Amygdala (tissue), 56 donors: ENCODE results near the gene ACTN3.
A peak's percentile ranks its signal among the peaks of the same experiment; 100 is the strongest.
"Not testable (repeated sequence)": the region's sequence is repeated elsewhere in the genome, so short reads cannot be mapped to it uniquely, and the experiment has no call there.

Experiments
- DNase-seq, 56 donors: peaks; one replicate each; lab custom pipeline; 2025; lab: John Stamatoyannopoulos, UW

Gene ACTN3

DNA sequence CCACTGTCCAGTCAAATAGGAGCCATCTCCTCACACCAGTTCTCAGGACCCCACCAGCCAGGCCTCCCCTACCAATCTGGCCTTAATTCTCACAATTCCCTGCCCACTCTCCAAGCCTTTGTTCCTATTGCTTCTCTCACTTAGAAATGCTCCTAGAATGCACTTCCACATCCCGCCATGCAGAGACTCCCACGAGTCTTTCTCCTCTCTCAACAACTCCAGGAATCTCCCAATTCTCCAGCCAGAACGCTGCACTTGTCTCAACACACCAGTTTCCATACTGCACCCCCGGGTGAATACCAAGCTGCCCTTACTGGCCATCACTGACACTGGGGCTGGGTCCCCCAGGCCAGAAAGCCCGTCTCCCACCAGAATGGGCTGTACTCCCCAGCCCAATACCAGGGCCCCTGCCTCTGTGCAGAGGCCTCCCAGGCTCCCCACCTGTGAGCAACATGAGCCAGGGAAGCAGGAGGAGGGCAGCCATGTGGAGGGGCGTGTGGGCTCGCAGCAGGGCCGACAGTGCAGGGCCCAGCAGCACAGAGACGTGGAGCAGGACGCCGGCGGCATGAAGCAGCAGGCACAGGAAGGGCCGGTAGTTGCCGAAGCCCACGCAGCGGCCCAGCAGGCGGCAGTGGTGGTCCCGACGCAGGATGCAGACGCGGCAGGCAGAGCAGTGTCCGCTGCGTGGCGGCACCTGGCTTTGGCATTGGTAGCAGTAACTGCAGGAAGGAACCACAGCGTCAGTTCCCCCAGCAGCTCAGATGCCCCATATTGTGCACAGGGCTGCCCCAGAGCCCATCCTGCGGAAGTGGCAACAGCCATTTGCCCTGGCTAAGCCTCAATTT lies 3.2 kb upstream of the ACTN3 start:
- DNase-seq: peak in 18 of 56 donors; percentile 6 to 50 (median 18)

DNA sequence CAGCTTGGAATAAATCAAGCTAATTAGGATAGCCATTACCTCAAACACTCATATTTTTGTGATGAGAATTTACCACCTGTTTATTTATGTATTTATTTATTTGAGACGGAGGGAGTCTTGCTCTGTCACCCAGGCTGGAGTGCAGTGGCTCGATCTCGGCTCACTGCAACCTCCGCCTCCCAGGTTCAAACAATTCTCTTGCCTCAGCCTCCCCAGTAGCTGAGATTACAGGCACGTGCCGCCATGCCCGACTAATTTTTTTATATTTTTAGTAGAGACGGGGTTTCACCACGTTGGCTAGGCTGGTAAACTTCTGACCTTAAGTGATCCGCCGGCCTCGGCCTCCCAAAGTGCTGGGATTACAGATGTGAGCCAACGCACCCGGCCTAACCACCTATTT lies 1.8 kb upstream of the ACTN3 start:
- DNase-seq: not testable (repeated sequence)

DNA sequence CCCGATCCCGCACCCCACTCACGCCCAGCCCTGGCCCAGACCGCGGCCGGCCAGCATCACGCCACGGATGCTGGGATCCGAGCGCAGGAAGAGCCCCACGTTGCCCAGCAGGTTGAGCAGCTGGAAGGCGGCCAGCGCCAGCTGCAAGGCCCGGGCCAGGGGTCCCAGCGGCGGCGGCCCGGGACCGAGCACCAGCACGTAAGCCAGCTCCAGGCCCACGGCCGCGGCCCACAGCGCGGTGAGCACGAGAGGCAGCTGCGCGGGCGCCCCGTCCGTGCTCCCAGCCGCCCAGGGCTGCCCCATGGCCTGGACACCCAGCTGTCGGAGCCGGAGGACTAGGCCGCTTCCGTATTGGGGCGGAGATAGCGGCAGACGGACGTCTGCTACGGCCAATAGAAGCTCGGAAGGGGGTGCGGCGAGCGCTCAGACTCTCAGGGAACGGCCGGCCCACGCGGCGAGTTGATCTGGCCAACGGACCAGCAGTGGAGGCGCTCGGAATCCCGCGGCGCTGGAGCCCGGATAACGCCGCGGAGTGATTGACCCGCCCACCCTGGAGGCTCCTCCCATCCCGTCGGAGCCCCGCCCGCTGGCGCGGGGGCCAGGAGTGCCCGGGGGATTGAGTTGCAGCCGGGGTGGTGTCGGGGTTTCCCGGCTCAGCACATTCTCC lies 869 bp upstream of the ACTN3 start, which contains the start of gene ZDHHC24:
TSS of gene ZDHHC24 (minus strand) at position 348 of the 667 bp plus-strand sequence. CDS start at position 303, 45 bp downstream.
- DNase-seq: peak; percentile 54 to 98 (median 92)

DNA sequence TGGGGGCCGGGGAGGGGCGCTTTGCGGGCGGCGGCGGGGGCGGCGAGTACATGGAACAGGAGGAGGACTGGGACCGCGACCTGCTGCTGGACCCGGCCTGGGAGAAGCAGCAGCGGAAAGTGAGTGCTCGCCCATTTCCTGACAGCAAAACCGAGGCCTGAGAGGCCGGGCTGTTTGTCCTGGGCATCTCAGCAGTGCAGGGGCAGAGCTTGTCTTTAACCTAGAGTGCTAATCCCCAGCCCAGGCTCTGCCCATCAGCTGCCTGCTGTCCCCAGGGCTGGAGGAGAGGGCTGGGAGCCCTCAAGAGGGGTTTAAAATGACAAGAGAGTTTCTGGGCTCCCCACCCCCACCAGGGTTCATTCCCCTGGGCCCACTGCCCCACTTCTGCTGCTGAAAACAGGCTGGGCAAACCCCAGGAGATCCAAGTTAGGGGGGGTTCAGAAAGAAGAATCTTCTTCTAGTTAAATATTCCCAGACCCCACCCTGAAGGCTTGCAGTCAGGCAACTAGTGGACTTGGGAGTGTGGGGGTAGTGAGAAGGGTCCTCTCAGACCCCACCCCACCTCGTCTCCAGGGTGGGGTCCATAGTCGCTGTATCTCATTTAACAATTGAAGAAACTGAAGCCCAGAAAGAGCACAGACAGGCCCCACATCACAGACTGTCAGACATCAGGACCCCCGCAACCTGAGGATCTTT lies 411 bp downstream of the ACTN3 start:
- no peak for DNase-seq

DNA sequence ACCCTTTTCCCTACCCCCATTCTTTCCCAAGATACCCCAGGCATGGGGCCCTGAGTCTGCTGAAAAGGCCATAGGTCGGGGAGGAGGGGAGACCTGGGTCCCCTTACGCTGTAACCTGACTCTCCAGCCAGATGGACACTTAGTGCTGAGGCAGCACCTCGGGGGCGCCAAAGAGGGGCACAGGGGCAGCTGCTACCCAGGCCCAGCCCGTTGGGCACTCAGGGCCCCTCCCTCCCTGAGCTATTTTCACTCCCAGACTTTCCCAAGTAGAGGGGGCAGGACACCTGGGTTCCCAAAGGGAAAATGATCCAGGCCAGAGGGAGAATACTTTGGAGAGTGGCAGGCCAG lies 933 bp downstream of the ACTN3 start:
- DNase-seq: no peak

DNA sequence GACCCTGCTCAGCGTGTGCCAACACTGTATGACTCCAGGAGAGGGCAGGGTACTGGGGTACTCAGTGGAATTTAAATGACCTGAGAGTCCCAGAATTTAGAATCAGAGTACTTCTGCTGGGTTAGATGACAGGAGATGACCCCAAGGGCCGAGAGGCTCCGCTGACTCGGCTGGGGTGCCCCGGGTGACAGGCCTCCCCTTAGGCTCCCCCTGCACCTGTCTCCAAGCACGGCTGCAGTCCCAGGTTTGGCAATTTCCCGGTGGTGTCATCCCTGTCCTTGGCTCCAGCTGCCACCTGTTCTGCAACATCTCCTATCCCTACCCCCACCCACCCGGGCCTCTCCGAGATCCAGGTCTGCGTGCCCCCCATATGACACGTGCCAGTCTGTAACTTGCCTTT lies 1.3 kb downstream of the ACTN3 start:
- no peak for DNase-seq

DNA sequence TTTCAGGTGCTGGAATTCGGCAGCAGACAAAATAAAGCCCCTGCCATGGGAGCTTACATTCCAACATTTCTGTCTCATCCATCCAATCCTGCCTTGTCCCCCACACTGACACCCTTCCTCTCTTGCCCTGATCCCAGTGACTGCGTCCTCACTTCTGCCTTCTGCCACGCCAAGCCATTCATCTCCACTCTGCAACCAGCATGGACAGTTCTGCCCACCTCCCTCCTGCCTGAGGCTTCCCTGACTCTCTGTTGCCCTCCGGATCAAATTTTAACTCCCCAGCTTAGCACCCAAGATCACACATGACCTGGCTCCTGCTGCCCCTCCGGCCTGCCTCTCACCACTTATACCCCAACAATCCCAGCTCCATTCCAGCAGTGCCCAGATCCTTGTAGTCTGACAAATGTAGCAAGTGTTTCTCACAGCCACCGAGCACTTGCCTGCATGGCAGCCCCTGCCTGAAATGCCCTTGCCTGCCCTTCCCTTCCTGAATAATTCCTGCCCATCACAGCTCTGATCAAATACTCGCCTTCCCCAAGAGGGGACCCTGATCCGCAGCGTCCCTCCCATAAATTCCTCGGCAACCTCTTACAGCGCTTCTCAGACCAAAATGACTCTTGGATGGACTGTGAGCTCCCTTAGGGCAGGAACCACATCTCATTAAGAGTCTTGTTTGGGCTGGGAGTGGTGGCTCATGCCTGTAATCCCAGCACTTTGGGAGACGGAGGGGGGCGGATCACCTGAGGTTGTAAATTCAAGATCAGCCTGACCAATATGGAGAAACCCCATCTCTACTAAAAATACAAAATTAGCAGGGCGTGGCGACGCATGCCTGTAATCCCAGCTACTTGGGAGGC lies 2.3 kb downstream of the ACTN3 start:
- no peak for DNase-seq

DNA sequence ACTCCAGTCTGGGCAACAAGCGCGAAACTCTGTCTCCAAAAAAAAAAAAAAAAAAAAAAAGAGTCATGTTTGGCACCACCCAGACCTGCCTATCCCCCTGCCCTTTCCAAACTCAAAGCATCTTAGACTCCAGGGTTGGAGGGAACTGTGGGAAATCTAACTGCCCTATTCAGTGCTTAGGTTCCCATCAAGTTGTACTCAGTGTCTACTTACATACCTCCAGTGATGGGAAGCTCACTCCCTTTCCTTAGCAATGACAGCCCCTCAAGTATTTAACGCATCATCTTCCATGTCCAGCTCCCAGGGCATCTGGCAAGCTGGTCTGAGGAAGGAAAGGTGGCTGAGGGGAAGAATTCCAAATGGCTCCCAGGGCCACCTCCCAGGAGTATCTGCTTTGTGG lies 3.0 kb downstream of the ACTN3 start:
- DNase-seq: no peak

DNA sequence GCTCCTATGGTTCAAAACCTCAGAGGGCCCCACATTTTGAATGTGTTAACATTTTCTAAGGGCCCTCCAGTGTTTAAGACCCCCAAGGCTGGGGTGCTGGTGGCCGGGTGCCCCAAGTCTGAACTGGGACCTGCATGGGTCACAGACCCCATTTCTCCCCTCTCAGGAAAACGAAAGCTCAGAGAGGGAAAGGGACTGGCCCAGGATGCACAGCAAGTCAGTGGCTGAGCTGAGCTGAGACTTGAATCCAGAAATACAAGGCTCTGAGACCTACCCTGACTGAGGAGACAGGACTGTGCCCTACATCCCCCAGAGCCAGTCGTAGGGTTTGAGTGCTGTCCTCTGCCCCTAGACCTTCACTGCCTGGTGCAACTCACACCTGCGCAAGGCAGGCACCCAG lies 4.2 kb downstream of the ACTN3 start:
- no peak for DNase-seq

DNA sequence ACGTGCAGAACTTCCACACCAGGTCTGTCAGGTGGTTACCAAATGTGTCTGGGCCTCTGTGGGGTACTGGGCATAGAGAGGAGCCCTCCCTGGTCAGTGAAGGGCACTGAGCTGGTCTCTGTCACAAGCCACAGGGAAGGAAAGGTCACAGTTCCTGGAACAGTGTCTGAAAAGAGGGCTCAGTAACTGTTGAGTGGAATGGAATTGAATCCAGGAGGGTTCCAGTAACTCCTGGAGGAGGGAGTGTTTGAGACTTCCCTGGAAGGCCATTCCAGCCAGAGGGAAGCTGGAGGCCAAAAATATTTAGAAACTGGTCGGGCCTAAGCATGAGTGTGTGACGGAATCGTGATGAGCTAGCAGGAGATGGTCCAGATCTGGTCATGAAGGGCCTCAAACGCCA lies 7.9 kb downstream of the ACTN3 start:
- DNase-seq: no peak

DNA sequence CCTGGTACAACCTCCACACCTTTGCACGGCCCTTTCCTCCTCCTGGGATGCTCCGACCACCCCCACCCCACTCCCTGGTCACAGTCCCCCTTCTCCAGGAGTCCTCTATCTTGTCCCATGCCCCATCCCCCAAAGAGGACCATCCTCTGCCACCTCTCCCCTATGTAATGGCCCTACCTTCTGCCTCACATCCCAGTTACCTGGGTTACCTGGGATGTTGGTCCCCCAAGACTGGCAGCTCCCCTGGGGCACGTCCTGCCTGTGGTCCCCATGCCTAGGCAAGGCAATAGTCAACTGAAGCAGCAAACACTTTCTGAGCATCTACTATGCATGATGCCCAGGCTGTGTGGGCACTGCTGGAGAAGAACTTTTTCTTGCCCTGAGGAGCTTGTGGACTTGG lies 8.7 kb downstream of the ACTN3 start:
- no peak for DNase-seq

DNA sequence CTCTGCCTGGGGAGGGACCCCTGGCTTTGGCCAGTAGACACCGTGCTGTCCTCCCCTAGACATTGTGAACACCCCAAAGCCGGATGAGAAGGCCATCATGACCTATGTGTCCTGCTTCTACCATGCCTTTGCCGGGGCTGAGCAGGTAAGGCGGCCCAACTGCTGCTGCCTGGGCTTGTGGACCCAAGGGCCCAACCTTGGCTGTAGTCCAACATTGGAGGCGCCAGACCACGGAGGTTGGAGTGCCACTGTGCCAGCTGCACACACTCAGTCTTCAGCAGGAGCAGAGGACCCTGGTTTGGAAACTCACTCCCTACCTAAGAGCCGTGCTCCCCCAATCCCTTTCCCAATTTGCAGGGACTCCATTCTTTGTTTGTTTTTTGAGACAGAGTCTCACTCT lies 9.4 kb downstream of the ACTN3 start:
- no peak for DNase-seq

DNA sequence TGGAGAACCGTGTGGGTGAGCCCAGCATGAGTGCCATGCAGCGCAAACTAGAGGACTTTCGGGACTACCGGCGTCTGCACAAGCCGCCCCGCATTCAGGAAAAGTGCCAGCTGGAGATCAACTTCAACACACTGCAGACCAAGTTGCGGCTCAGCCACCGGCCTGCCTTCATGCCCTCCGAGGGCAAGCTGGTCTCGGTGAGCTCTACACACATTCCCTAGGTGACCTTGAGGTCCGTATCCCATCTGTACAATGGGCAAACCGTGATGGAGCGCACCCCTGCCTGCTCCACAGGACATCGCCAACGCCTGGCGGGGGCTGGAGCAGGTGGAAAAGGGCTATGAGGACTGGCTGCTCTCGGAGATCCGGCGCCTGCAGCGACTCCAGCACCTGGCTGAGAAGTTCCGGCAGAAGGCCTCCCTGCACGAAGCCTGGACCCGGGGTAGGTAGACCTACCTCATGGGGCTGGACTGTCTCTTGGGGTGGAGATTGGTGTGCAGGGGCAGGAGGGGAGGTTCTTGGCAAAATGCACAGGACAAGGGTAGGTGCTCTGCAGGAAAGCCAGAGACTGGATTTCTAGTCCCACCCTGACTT lies 11.1 kb downstream of the ACTN3 start:
- no peak for DNase-seq

DNA sequence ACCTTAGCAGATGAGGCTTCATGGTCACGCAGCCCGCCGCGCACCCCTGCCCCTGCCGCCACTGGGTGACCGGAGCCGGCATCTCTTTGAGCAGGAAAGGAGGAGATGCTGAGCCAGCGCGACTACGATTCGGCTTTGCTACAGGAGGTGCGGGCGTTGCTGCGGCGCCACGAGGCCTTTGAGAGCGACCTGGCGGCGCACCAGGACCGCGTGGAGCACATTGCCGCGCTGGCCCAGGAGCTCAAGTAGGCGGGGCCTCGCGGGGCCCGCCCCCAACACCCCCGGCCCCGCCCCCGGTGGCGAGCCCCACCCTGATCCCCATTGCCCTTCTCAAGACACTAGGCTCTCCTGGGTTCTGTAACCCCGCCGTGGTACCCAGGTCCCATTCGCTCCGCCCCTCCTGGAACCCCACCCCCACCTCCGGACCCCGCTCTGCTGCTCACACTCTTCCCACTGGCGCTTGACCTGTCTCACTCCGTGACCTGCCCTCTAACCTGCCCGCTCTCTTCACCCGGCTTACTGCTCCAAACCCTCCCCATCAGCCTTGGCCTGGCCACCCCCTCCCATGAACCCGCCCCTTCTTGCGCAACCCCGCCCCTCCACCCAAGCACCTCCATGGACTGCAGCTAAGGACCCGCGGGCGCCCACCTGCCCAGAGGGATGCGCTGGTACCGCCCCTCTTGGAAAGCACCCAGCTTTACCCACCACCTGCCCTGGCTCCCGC lies 12.6 kb downstream of the ACTN3 start:
- DNase-seq: peak in 4 of 56 donors; percentile 10 to 58 (median 30)

DNA sequence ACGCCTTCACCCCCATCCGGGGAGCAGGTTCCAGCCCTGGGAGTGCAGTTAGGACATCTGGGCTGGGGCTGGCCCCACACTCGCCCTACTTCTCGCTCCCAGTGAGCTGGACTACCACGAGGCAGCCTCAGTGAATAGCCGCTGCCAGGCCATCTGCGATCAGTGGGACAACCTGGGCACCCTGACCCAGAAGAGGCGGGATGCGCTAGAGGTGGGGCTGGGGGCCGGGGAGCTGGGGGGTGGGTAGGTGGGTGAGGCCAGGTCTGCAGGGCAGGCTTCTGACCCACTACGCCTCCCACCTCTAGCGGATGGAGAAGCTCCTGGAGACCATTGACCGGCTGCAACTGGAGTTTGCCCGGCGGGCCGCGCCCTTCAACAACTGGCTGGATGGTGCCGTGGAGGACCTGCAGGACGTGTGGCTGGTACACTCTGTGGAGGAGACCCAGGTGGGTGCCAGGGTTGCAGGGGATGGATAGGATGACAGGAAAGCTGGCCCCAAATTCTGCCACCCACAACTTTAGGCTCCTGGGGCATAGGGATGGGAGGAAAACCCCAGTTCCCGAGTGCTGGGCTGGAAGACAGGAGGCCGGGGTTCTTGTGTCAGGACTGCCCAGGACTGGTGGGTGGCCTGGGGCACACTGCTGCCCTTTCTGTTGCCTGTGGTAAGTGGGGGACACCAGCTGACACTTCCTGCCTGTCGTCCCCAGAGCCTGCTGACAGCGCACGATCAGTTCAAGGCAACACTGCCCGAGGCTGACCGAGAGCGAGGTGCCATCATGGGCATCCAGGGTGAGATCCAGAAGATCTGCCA lies 13.4 kb downstream of the ACTN3 start:
- no peak for DNase-seq

DNA sequence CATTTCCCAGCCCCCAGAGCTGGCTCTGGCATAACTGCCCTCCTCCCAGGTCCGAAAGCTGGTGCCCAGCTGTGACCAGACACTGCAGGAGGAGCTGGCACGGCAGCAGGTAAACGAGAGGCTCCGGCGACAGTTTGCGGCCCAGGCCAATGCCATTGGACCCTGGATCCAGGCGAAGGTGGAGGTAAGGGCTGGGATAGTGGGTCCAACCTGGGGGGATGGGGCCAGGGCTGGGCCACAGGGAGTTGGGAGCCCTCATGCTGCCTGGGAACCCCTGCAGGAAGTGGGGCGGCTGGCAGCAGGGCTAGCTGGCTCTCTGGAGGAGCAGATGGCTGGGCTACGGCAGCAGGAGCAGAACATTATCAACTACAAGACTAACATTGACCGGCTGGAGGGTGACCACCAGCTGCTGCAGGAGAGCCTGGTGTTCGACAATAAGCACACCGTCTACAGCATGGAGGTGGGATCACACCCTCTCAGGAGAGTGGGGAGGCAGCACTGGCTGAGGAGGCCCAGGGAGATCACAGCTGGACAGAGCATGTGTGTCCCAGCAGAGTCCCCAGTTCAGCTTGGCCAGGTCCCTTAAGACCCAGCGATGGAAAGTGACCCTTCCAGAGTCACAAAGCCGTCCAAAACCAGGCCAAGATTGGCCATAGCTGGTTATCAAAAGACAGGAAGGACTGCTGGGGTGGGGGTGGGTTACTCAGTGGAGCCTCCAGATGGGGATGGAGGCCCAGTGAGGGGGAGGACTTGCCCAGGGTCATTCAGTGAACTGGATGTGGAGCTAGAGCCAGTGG lies 14.7 kb downstream of the ACTN3 start:
- DNase-seq: no peak

DNA sequence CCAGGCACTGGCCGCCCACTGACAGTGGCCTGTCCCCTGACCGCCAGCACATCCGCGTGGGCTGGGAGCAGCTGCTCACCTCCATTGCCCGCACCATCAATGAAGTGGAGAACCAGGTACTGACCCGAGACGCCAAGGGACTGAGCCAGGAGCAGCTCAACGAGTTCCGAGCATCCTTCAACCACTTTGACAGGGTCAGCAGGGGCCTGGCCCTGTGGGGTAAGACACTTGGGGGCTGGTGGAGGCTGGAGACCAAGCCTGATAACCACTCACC lies 15.2 kb downstream of the ACTN3 start:
- no peak for DNase-seq

DNA sequence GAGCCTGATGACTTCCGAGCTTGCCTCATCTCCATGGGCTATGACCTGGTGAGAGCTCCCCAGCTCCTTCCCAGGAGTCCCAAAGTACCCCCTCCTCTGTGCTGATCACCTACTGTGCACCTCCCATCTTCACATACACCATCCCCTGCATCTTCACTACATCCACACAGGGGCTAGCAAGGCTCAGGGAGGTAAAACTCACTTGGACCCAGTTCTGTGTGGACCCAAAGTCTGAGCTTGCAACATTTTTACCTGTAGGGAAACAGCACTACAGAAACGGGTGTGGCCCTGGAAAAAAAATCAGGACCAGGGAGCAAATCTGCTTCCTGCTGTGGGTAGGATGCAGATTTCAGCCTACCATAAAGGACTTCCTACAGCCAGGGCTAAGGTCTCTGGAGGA lies 15.6 kb downstream of the ACTN3 start:
- DNase-seq: no peak
